Inflammatory macrophage (primary cell): Measurements from ENCODE around the gene POLK.
"Not testable (repeated sequence)": the region's sequence is repeated elsewhere in the genome, so short reads cannot be mapped to it uniquely, and the experiment has no call there.

ENCODE experiments used
- DNase-seq, 2 donors: peaks; one replicate each; pipeline ENCODE4 v3.0.0-alpha.2; 2020 to 2022
- total RNA-seq, 18 experiments: gene quantifications; one replicate each; lab custom pipeline; 2026; ENCODE audit warnings: mixed read lengths in 6 of 18, inconsistent platforms in 2 of 18; lab: John Stamatoyannopoulos, UW

POLK gene
- 30.5 to 69.6 (median 47.8) reads per million in 18 experiments for total RNA-seq

- DNase-seq = peak; percentile 98 to 99
Observed at GRCh38 chr5:75511435-75512382, at the start of gene POLK, which contains the start of gene CERT1. TSS of gene POLK (plus strand) at chr5:75511891. TSS of gene CERT1 (minus strand) at chr5:75511629. CDS start at chr5:75511207, 422 bp downstream.

GRCh38 chr5:75463726-75464125 is 48.0 kb upstream of the POLK start:
- no peak for DNase-seq

- DNase-seq = no peak
Observed at GRCh38 chr5:75465480-75465879, 46.2 kb upstream of the POLK start.

GRCh38 chr5:75466006-75466716 is 45.5 kb upstream of the POLK start:
- DNase-seq = no peak

GRCh38 chr5:75468593-75468992 is 43.1 kb upstream of the POLK start:
- no peak for DNase-seq

- DNase-seq = no peak
Observed at GRCh38 chr5:75469017-75469416, 42.7 kb upstream of the POLK start.

- no peak for DNase-seq
Observed at GRCh38 chr5:75471193-75471592, 40.5 kb upstream of the POLK start.

GRCh38 chr5:75472973-75473372 is 38.7 kb upstream of the POLK start:
- no peak for DNase-seq

GRCh38 chr5:75473463-75473862 is 38.2 kb upstream of the POLK start:
- DNase-seq = no peak

GRCh38 chr5:75475364-75475763 is 36.3 kb upstream of the POLK start:
- DNase-seq = no peak

- no peak for DNase-seq
Observed at GRCh38 chr5:75481024-75481423, 30.7 kb upstream of the POLK start.

- no peak for DNase-seq
Observed at GRCh38 chr5:75482482-75482881, 29.2 kb upstream of the POLK start.

GRCh38 chr5:75484605-75485004 is 27.1 kb upstream of the POLK start:
- no peak for DNase-seq

- not testable (repeated sequence) for DNase-seq
Observed at GRCh38 chr5:75489847-75490246, 21.8 kb upstream of the POLK start.

GRCh38 chr5:75491621-75492020 is 20.1 kb upstream of the POLK start:
- no peak for DNase-seq

- no peak for DNase-seq
Observed at GRCh38 chr5:75496026-75496425, 15.7 kb upstream of the POLK start.

GRCh38 chr5:75498208-75498777 is 13.4 kb upstream of the POLK start:
- no peak for DNase-seq

GRCh38 chr5:75498875-75499274 is 12.8 kb upstream of the POLK start:
- not testable (repeated sequence) for DNase-seq

- DNase-seq = not testable (repeated sequence)
Observed at GRCh38 chr5:75505112-75505511, 6.6 kb upstream of the POLK start.

- no peak for DNase-seq
Observed at GRCh38 chr5:75507841-75508240, 3.9 kb upstream of the POLK start.

GRCh38 chr5:75509546-75509945 is 2.1 kb upstream of the POLK start:
- DNase-seq = peak; percentile 57 to 75

GRCh38 chr5:75509956-75510355 is 1.7 kb upstream of the POLK start:
- peak; percentile 86 to 90 for DNase-seq

- peak; percentile 51 to 55 for DNase-seq
Observed at GRCh38 chr5:75510417-75510835, 1.3 kb upstream of the POLK start.
